ENCODE data around the gene SAA1. TPM values are rescaled to one million over a fixed set of nuclear protein-coding genes. Genes with fewer than 3 reads are reported as not detected.

SAA1 gene
- polyA plus RNA-seq, 3 donors, result not detected

GRCh38 chr11:18309691-18310090, 43.6 kb downstream of the SAA1 start:
- Histone ChIP-seq H2AFZ (ENCODE audit: insufficient read depth, low read depth, low read length, poor library complexity, severe bottlenecking) (no peak overlapping the region), H3K4me1 (ENCODE audit: control insufficient read depth in 1 of 2, insufficient read depth in 2 of 2, low read length in 2 of 2) (peaks cover 21 to 41% of the 10 kb centered on the region in 2 donors), H3K4me2 (replicated peaks; ENCODE audit: extremely low read depth, low read length, poor library complexity, severe bottlenecking) (no peak overlapping the region), H3K9ac (ENCODE audit: insufficient read depth, low read length, poor library complexity, severe bottlenecking) (no peak overlapping the region), H3K79me2 (ENCODE audit: insufficient read depth, low read length) (peaks cover 28% of the 10 kb centered on the region), H3K27me3 (ENCODE audit: control insufficient read depth in 2 of 2, insufficient read depth in 2 of 2, low read length in 2 of 2) (no peaks in the 10 kb centered on the region), H4K20me1 (ENCODE audit: insufficient read depth, low read length) (no peaks in the 10 kb centered on the region), H3K27ac (ENCODE audit: low read depth in 1 of 2, low read length in 2 of 2) (peak overlapping the region in 1 of 2 donors; percentile 81), H3K9me3 (replicated peaks in 1 of 2; ENCODE audit: control insufficient read depth in 1 of 2, insufficient read depth in 1 of 2, low read length in 2 of 2) (no peaks in the 10 kb centered on the region), H3K36me3 (replicated peaks in 1 of 2; ENCODE audit: control insufficient read depth in 1 of 2, insufficient read depth in 2 of 2, low read length in 2 of 2) (peaks cover 62 to 65% of the 10 kb centered on the region in 2 donors), H3K4me3 (replicated peaks in 1 of 3; ENCODE audit: low read depth in 2 of 3, low read length in 3 of 3) (no peak overlapping the region)
- intact Hi-C loops (cut with micrococcal nuclease), result no loop called here
- WGBS (ENCODE audit: insufficient coverage), result 100% methylated on average over 2 of the region's 5 CpGs
- DNase-seq, result no peak
- H3K36me3 Mint-ChIP-seq, result peaks cover 54 to 69% of the 10 kb centered on the region in 2 donors
- no peak for TF ChIP-seq CTCF (IDR thresholded peaks at IDR 0.05)
- no peak overlapping the region for H3K4me3 Mint-ChIP-seq
- no peaks in the 10 kb centered on the region for H3K27me3 Mint-ChIP-seq (ENCODE audit: low read depth in 3 of 3)
- H3K4me1 Mint-ChIP-seq, result peaks cover 26% of the 10 kb centered on the region
- peak overlapping the region in 6 of 7 donors; percentile 40 to 87 (median 74) for H3K27ac Mint-ChIP-seq
- H3K9me3 Mint-ChIP-seq, result peaks cover 0 to 2% (median 0%) of the 10 kb centered on the region in 7 donors

- no peak overlapping the region for H3K4me3 ChIP-seq (replicated peaks in 1 of 3; ENCODE audit: low read depth in 2 of 3, low read length in 3 of 3)
- H3K9me3 Mint-ChIP-seq, result no peaks in the 10 kb centered on the region
- no peak overlapping the region for H3K4me2 ChIP-seq (replicated peaks; ENCODE audit: extremely low read depth, low read length, poor library complexity, severe bottlenecking)
- H3K4me3 Mint-ChIP-seq, result no peak overlapping the region
- intact Hi-C loops (cut with micrococcal nuclease), result no loop called here
- peaks cover 40% of the 10 kb centered on the region for H3K79me2 ChIP-seq (ENCODE audit: insufficient read depth, low read length)
- H3K4me1 Mint-ChIP-seq, result peaks cover 36% of the 10 kb centered on the region
- peaks cover 47 to 61% of the 10 kb centered on the region in 2 donors for H3K36me3 Mint-ChIP-seq
- DNase-seq, result peak; percentile 74 to 89 (median 83)
- H3K4me1 ChIP-seq (ENCODE audit: control insufficient read depth in 1 of 2, insufficient read depth in 2 of 2, low read length in 2 of 2), result peaks cover 21 to 48% of the 10 kb centered on the region in 2 donors
- H3K27me3 Mint-ChIP-seq (ENCODE audit: low read depth in 3 of 3), result no peaks in the 10 kb centered on the region
- peak overlapping the region; percentile 82 to 94 (median 88) for H3K27ac Mint-ChIP-seq
- H3K9ac ChIP-seq (ENCODE audit: insufficient read depth, low read length, poor library complexity, severe bottlenecking), result no peak overlapping the region
- H3K27me3 ChIP-seq (ENCODE audit: control insufficient read depth in 2 of 2, insufficient read depth in 2 of 2, low read length in 2 of 2), result no peaks in the 10 kb centered on the region
- peaks cover 53 to 57% of the 10 kb centered on the region in 2 donors for H3K36me3 ChIP-seq (replicated peaks in 1 of 2; ENCODE audit: control insufficient read depth in 1 of 2, insufficient read depth in 2 of 2, low read length in 2 of 2)
- TF ChIP-seq CTCF (IDR thresholded peaks at IDR 0.05), result no peak
- WGBS (ENCODE audit: insufficient coverage), result no CpG with 5 or more reads among the region's 6 CpGs
- H2AFZ ChIP-seq (ENCODE audit: insufficient read depth, low read depth, low read length, poor library complexity, severe bottlenecking), result no peak overlapping the region
- H3K27ac ChIP-seq (ENCODE audit: low read depth in 1 of 2, low read length in 2 of 2), result peak overlapping the region in 1 of 2 donors; percentile 81
- no peaks in the 10 kb centered on the region for H3K9me3 ChIP-seq (replicated peaks in 1 of 2; ENCODE audit: control insufficient read depth in 1 of 2, insufficient read depth in 1 of 2, low read length in 2 of 2)
- H4K20me1 ChIP-seq (ENCODE audit: insufficient read depth, low read length), result no peaks in the 10 kb centered on the region
These were observed 44.8 kb downstream of the SAA1 start for GRCh38 chr11:18310800-18311340.

Data from CD14-positive monocyte (primary cell).